Activated T-cell treated with anti-CD3 and anti-CD28 coated beads, Interleukin-2, amount 50 U/mL, for 4 hours (primary cell): ENCODE results near the gene CFAP157. TPM values are rescaled to one million over a fixed set of nuclear protein-coding genes. Genes with fewer than 3 reads are reported as not detected.
"Not testable (repeated sequence)": the region's sequence is repeated elsewhere in the genome, so short reads cannot be mapped to it uniquely, and the experiment has no call there.

Experiments
- ATAC-seq, 2 donors: fragments of 200-7000 bp; cut with Tn5 transposase; one replicate each; pipeline ENCODE4 v1.10.0; 2021
- DNase-seq: peaks from one replicate; pipeline ENCODE4 v3.0.0-alpha.2; 2020
- H3K27me3 Mint-ChIP-seq: one replicate; pipeline ENCODE4 v1.8.0; 2021; ENCODE audit warnings: low read depth, mixed read lengths
- H3K36me3 Mint-ChIP-seq: one replicate; pipeline ENCODE4 v1.8.0; 2022; ENCODE audit warnings: mixed read lengths; ENCODE audit not compliant: insufficient read depth
- H3K4me1 Mint-ChIP-seq: one replicate; pipeline ENCODE4 v1.8.0; 2021; ENCODE audit warnings: low read depth, mixed read lengths
- H3K4me3 Mint-ChIP-seq: one replicate; pipeline ENCODE4 v1.8.0; 2021; ENCODE audit warnings: mild to moderate bottlenecking, moderate library complexity, mixed read lengths
- H3K9me3 Mint-ChIP-seq: one replicate; pipeline ENCODE4 v1.8.0; 2021; ENCODE audit warnings: mixed read lengths
- total RNA-seq, 3 donors: library from RNA; stranded (reverse); gene quantifications; one replicate each; pipeline ENCODE4 v1.2.1, GENCODE V29; 2021

The CFAP157 gene
- total RNA-seq, 3 donors from 2014 or later, result not detected

DNA sequence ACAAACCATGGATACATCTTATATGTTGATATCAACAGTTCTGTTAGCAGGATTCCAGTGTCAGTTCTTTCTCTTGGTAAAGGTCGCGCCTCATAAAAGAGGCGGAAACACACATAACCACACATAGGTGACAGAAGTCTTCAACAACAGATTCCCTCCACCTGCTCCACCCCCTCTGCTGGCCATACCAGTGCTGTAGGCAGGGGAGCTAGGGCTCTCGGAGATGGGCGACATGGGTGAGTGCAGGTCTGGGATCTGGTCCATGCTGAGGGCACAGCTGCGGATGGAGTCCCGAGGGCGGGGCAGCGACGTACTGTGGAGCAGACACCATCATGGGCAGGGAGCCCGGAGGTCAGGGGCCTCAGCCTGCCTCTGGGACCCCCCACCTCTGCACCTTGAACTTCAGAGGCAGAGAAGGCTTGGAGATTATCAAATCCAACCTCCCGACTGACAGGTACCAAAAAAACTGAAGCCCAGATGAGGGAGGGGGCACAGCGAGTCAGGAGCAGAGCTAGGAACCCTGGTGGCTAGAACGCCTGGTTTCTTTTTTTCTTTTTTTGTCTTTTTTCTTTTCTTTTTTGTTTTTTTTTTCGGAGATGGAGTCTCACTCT, 40.3 kb downstream of the CFAP157 start:
- DNase-seq (peak; percentile 25), ATAC-seq (peak in 1 of 2 donors; percentile 35)
- H3K36me3 Mint-ChIP-seq, result peaks cover 12% of the 10 kb centered on the region
- H3K27me3 Mint-ChIP-seq, result no peaks in the 10 kb centered on the region
- peaks cover 6% of the 10 kb centered on the region for H3K4me1 Mint-ChIP-seq
- H3K4me3 Mint-ChIP-seq, result no peak overlapping the region
- no peaks in the 10 kb centered on the region for H3K9me3 Mint-ChIP-seq

DNA sequence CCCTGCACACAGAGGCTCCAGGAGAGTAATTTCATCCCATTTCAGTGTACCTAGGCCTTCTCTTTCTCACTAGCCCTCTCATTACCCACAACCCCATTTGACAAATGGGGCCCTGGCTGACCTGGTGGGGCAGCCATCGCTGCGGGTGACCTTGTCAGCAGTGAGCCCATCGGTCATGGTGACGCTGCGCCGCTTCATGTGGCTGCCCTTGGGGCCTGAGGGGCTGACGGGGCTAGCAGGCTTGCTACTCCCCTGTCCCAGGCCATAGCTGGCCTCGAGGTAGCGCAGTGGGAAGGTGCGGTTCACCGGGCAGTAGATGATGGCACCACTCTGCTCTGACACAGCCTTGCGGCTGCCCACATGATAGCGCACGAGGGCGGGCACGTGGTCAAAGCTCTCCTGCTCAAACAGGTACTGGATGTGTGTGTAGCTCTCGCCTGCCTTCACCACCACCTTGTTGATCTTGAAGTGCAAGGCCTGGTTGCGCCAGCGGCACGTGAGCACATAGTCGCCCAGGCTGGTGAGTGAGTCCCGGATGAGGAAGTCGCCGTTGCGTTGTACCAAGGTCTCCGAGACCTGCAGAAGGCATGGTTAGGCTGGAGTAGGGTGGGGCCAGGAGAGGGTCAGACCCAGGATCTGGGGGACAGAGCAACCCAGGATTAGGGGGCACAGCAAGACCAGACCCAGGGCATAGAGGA, 42.5 kb downstream of the CFAP157 start:
- Mint-ChIP-seq H3K9me3 (no peaks in the 10 kb centered on the region), H3K36me3 (peaks cover 12% of the 10 kb centered on the region), H3K4me1 (peaks cover 8% of the 10 kb centered on the region), H3K27me3 (no peaks in the 10 kb centered on the region), H3K4me3 (no peak overlapping the region)
- ATAC-seq (no peak), DNase-seq (no peak)

DNA sequence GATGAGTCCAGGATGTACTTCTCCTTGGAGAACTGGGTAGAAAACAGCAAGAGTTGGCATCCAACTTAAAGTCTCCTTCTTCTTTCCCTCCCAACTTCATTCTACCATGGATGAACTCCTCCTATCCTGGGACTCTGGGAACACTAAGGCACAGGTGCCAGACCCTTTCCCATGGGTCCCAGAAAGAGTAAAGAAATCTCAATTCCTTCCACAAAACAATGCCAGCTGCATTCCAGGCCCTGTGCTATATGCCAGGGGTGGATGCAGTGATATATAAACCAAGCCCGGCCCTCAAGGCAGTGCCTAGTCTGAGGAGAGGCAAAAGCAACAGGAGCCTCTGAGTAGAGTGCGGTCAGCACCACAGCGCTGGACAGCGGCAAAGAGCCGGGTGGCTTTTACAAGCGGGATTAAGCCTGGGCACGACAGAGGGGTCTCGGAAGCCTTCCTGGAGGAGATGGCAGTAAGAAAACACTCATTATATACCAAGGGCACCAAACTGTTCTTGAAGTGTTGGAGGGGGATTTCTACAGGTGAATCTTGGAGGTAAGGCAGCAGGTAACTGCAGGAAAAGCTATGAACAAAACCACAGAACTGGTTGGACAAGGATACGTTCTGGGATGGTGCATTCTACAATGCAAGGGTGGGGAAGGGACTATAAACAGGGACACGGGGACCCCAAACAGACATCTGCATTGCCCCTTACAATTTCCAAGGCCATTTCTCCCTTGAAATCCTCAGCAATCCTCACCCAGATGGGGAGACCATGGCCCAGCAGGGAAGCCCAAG, 44.7 kb downstream of the CFAP157 start:
- Mint-ChIP-seq H3K4me3 (no peak overlapping the region), H3K36me3 (peaks cover 12% of the 10 kb centered on the region), H3K27me3 (no peaks in the 10 kb centered on the region), H3K4me1 (peaks cover 6% of the 10 kb centered on the region), H3K9me3 (no peaks in the 10 kb centered on the region)
- DNase-seq (no peak), ATAC-seq (no peak)

- Mint-ChIP-seq H3K4me3 (no peak overlapping the region), H3K4me1 (peaks cover 2% of the 10 kb centered on the region), H3K9me3 (no peaks in the 10 kb centered on the region), H3K27me3 (no peaks in the 10 kb centered on the region), H3K36me3 (peaks cover 12% of the 10 kb centered on the region)
- ATAC-seq (no peak), DNase-seq (no peak)
These were observed 46.4 kb downstream of the CFAP157 start for GRCh38 chr9:127753148-127753547.

- DNase-seq, result no peak
- Mint-ChIP-seq H3K4me3 (no peak overlapping the region), H3K27me3 (no peaks in the 10 kb centered on the region), H3K9me3 (no peaks in the 10 kb centered on the region), H3K36me3 (peaks cover 14% of the 10 kb centered on the region), H3K4me1 (peaks cover 4% of the 10 kb centered on the region)
- no peak for ATAC-seq
These were observed 46.8 kb downstream of the CFAP157 start for GRCh38 chr9:127753622-127754021.

GRCh38 chr9:127754099-127755060, 47.6 kb downstream of the CFAP157 start:
- Mint-ChIP-seq H3K9me3 (no peaks in the 10 kb centered on the region), H3K27me3 (no peaks in the 10 kb centered on the region), H3K4me3 (no peak overlapping the region), H3K4me1 (peaks cover 5% of the 10 kb centered on the region), H3K36me3 (peaks cover 19% of the 10 kb centered on the region)
- ATAC-seq, result no peak
- DNase-seq, result no peak

DNA sequence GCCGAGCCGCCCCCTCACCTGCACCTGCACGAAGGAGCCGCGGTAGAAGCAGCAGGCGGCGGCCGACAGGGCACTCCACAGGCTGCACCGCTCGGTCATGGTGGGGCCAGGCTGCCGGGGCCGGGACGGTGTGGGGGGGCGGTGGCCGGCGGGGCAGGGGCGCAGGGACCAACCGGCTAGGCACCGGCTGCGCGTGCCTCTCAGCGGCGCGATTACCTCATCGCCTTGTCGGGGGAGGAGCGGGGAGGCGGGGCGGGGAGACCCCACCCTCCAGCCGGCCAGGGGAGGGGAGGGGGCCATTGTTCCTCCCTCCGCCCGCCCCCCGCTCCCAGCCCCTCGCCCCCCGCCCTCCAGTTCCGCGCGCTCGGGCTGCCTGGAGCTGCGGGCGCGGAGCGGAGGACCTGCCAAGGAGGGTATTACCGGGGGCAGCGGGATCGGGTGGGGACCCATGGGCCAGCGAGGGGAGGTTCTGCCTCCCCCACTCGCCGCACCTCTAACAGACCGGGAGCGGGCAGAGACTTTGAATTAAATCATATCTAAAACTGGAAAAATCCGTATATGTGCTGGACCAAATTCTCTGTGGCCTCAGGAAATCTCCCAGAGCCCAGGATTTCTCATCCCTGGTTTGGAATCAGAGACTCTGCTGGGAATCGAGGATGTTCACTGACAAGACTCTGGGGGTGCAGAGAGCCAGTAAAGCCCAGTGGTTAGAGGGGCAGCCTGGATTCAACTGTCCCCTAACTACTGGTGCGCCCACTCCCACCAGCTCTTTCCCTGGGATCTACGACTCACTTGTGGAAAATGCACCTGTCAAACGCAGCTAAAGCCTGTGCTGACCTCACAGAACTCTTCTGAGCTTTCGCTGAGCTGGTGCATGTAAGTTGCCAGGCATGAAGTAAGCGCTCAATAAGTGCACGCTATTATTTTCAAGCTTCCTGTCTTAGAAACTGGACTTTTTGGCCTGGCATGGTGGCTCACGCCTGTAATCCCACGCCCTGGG, 48.6 kb downstream of the CFAP157 start:
- ATAC-seq, result no peak
- Mint-ChIP-seq H3K9me3 (no peaks in the 10 kb centered on the region), H3K36me3 (peaks cover 16% of the 10 kb centered on the region), H3K27me3 (no peaks in the 10 kb centered on the region), H3K4me3 (no peak overlapping the region), H3K4me1 (peaks cover 5% of the 10 kb centered on the region)
- no peak for DNase-seq

- no peaks in the 10 kb centered on the region for H3K27me3 Mint-ChIP-seq
- peaks cover 12% of the 10 kb centered on the region for H3K36me3 Mint-ChIP-seq
- DNase-seq (no peak), ATAC-seq (no peak)
- H3K9me3 Mint-ChIP-seq, result no peaks in the 10 kb centered on the region
- H3K4me3 Mint-ChIP-seq, result no peak overlapping the region
- peaks cover 5% of the 10 kb centered on the region for H3K4me1 Mint-ChIP-seq
These were observed 49.4 kb downstream of the CFAP157 start for GRCh38 chr9:127756233-127756632.

- H3K9me3 Mint-ChIP-seq, H3K4me1 Mint-ChIP-seq, H3K36me3 Mint-ChIP-seq, DNase-seq, ATAC-seq, H3K4me3 Mint-ChIP-seq, H3K27me3 Mint-ChIP-seq: not testable (repeated sequence)
These were observed 50.0 kb downstream of the CFAP157 start for GRCh38 chr9:127756776-127757175.

GRCh38 chr9:127758843-127759242, 52.1 kb downstream of the CFAP157 start:
- H3K4me3 Mint-ChIP-seq, result no peak overlapping the region
- H3K36me3 Mint-ChIP-seq, result peaks cover 7% of the 10 kb centered on the region
- no peaks in the 10 kb centered on the region for H3K27me3 Mint-ChIP-seq
- peaks cover 15% of the 10 kb centered on the region for H3K4me1 Mint-ChIP-seq
- no peak for DNase-seq
- no peaks in the 10 kb centered on the region for H3K9me3 Mint-ChIP-seq
- no peak for ATAC-seq

DNA sequence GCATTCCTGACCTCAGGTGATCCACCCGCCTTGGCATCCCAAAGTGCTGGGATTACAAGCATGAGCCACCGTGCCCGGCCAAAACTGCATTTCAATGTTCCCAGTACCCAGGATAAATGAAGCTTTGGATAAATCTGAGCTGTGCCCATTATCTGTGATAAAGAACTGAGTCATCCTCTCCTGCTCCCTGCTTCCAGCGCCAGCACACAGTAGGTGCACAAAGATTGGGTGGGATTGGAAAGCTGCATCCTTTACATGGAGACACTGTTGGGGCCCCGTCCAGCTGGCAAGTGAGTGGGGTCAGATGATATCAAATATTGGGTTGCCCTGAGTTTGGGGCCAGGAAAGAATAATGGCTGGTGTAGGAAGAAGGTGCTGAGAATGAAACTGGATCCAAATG, 54.3 kb downstream of the CFAP157 start:
- DNase-seq (no peak), ATAC-seq (no peak)
- Mint-ChIP-seq H3K27me3 (no peaks in the 10 kb centered on the region), H3K36me3 (peaks cover 12% of the 10 kb centered on the region), H3K4me1 (peaks cover 36% of the 10 kb centered on the region), H3K9me3 (no peaks in the 10 kb centered on the region), H3K4me3 (no peak overlapping the region)

GRCh38 chr9:127761491-127761956, 54.7 kb downstream of the CFAP157 start:
- Mint-ChIP-seq H3K36me3 (peaks cover 15% of the 10 kb centered on the region), H3K27me3 (no peaks in the 10 kb centered on the region), H3K4me3 (no peak overlapping the region), H3K4me1 (peaks cover 40% of the 10 kb centered on the region), H3K9me3 (no peaks in the 10 kb centered on the region)
- ATAC-seq (no peak), DNase-seq (no peak)

DNA sequence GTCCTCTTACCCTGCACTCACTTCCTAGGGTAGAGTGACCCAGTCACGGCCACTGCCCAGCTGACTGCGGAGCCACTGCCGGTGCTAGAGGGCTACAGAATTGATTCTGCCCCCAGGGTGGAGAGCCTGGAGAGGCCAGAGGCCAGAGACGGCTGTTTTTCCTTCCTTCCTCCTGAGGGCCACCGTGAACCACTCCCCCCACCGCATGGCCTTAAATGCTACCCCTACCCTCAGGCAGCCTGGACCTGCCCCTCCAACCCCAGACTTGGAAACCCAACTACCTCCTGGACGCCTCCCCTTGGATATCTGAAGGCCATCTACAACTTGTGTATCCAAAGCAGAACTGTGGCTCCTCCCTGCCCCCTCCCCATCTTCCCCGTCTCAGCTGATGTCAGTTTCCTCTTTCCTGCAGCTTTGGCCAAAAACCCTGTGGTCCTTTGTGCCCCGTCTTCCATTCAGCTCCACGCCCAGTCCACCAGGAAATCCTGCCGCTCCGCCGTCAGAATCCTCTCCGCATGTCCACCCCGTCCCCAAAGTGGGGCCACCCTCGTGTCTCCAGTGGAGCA, 55.4 kb downstream of the CFAP157 start:
- ATAC-seq, result no peak
- Mint-ChIP-seq H3K4me1 (peaks cover 45% of the 10 kb centered on the region), H3K36me3 (peaks cover 15% of the 10 kb centered on the region), H3K9me3 (no peaks in the 10 kb centered on the region), H3K27me3 (no peaks in the 10 kb centered on the region), H3K4me3 (no peak overlapping the region)
- DNase-seq, result no peak
